Panc1 (cell line): ENCODE results near the gene SEPTIN2. TPM values are rescaled to one million over a fixed set of nuclear protein-coding genes. Genes with fewer than 3 reads are reported as not detected.
A peak's percentile ranks its signal among the peaks of the same experiment; 100 is the strongest.
"Not testable (repeated sequence)": the region's sequence is repeated elsewhere in the genome, so short reads cannot be mapped to it uniquely, and the experiment has no call there.

Experiments used
- ATAC-seq: fragments of 200-7000 bp; cut with Tn5 transposase; 2 replicates; pipeline ENCODE4 v1.9.1; 2020; ENCODE audit warnings: mild to moderate bottlenecking, moderate library complexity
- BruUV-seq: library from RNA; stranded (reverse); fragments of 400-500 nt; replicated peaks from 2 replicates; lab custom pipeline; 2021; lab: Mats Ljungman, UMichigan
- CTCF ChIA-PET: fragments of 300-600 bp; sonication (Branson Sonifier 250); formaldehyde crosslinking; loops from one replicate; lab custom pipeline; 2022; ENCODE audit warnings: antibody characterized with exemption; lab: Charles Lee
- POLR2A ChIA-PET: fragments of 300-600 bp; sonication (Branson Sonifier 250); formaldehyde crosslinking; loops from one replicate; lab custom pipeline; 2022; ENCODE audit warnings: antibody characterized with exemption; lab: Charles Lee
- DNase-seq: peaks from one replicate; pipeline ENCODE4 v3.0.0-alpha.2; 2010; ENCODE audit warnings: low read depth, low spot score
- H3K27ac ChIP-seq: 2 replicates; pipeline ENCODE4 v1.5.1; 2011; ENCODE audit warnings: mild to moderate bottlenecking, low read length, inconsistent platforms
- H3K27me3 ChIP-seq: fragments of 200-500 bp; sonication (Bioruptor generic); 2 replicates; pipeline ENCODE4 v1.6.0; 2014; ENCODE audit warnings: low read length, inconsistent platforms; ENCODE audit not compliant: control insufficient read depth, insufficient read depth
- H3K36me3 ChIP-seq: fragments of 200-500 bp; sonication (Bioruptor generic); 2 replicates; pipeline ENCODE4 v1.5.1; 2014; ENCODE audit warnings: inconsistent platforms, mild to moderate bottlenecking, low read length, moderate library complexity; ENCODE audit not compliant: control insufficient read depth, insufficient read depth
- H3K4me1 ChIP-seq: 2 replicates; pipeline ENCODE4 v1.5.1; 2011; ENCODE audit warnings: inconsistent platforms, mild to moderate bottlenecking, low read length, moderate library complexity; ENCODE audit not compliant: control insufficient read depth, insufficient read depth
- H3K4me3 ChIP-seq, 2 experiments: 2 replicates each; pipeline ENCODE4 v1.5.1; 2011 to 2012; ENCODE audit warnings: low read depth in 2 of 2, low read length in 2 of 2, mild to moderate bottlenecking in 2 of 2, inconsistent platforms in 1 of 2, moderate library complexity in 1 of 2
- H3K9me3 ChIP-seq: fragments of 200-500 bp; sonication (Bioruptor generic); 2 replicates; pipeline ENCODE4 v1.5.1; 2014; ENCODE audit warnings: low read depth, mild to moderate bottlenecking, inconsistent platforms, low read length, moderate library complexity; ENCODE audit not compliant: control insufficient read depth, insufficient read depth
- POLR2AphosphoS5 ChIP-seq: IDR thresholded peaks from 2 replicates; pipeline ENCODE4 v1.6.1; 2012; ENCODE audit warnings: mild to moderate bottlenecking, low read depth, low read length, moderate library complexity
- SIN3A ChIP-seq: IDR thresholded peaks from 2 replicates; pipeline ENCODE4 v1.6.1; 2012; ENCODE audit warnings: low read depth, mild to moderate bottlenecking, low read length, moderate library complexity, borderline replicate concordance; ENCODE audit not compliant: insufficient read depth
- TCF7L2 ChIP-seq: IDR thresholded peaks from 2 replicates; pipeline ENCODE4 v1.6.1; 2011; ENCODE audit warnings: mild to moderate bottlenecking, low read depth, low read length, inconsistent platforms
- in situ Hi-C: cut with HindIII; loops from 2 replicates; pipeline ENCODE4 v1.10.0; 2016; ENCODE audit warnings: low sequenced_read_pairs, low pct_unique_long_range_greater_than_20kb
- intact Hi-C: fragments of 100-400 bp; cut with micrococcal nuclease; formaldehyde crosslinking; loops from one replicate; pipeline ENCODE4 v1.10.0; 2022; ENCODE audit not compliant: unreplicated experiment
- total RNA-seq: library from RNA; stranded (reverse); gene quantifications from one replicate; pipeline ENCODE4 v1.2.1, GENCODE V29; 2021; ENCODE audit not compliant: unreplicated experiment
- TF ChIP-seq, protein P1 (sequence below): fragments of 450-650 bp; IDR thresholded peaks from 2 replicates; pipeline ENCODE4 v1.5.1; 2017; ENCODE audit warnings: mild to moderate bottlenecking
- TF ChIP-seq, protein P2 (sequence below), 2 experiments: IDR thresholded peaks; 2 replicates each; pipeline ENCODE4 v1.6.1; 2011 to 2012; ENCODE audit warnings: low read depth in 2 of 2, control low read depth in 1 of 2, low read length in 1 of 2, mild to moderate bottlenecking in 1 of 2, moderate library complexity in 1 of 2; ENCODE audit not compliant: insufficient read depth in 1 of 2

SEPTIN2 gene
- total RNA-seq, 1 experiment from 2014 or later = 303 TPM

DNA sequence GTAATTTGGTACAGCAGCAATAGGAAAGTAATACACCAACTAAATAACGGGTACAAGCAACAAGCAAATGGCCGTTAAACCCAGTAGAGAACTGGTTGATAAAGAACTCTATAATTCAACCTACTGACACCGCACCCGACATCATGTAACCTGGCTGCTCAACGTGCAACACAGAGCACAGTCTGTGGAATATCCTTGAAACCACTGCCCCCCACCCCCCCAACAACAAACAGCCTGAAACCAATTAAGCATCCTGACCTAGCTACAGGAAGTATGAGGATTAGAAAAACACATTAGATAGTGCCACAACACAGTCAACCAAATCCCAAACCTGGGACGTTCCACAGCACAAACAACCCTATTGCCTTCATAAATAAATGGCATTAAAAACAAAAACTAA lies 23.7 kb upstream of the SEPTIN2 start:
- Histone ChIP-seq H3K4me3 (no peak overlapping the region), H3K36me3 (no peaks in the 10 kb centered on the region), H3K27ac (no peak overlapping the region), H3K4me1 (no peaks in the 10 kb centered on the region), H3K27me3 (no peaks in the 10 kb centered on the region), H3K9me3 (no peaks in the 10 kb centered on the region)
- BruUV-seq = no TSS peak
- intact Hi-C loops = no loop called here
- in situ Hi-C loops = no loop called here
- ChIA-PET POLR2A (no interaction called here), CTCF (no interaction called here)
- ATAC-seq (no peak), DNase-seq (no peak)
- TF ChIP-seq, protein P1, sequence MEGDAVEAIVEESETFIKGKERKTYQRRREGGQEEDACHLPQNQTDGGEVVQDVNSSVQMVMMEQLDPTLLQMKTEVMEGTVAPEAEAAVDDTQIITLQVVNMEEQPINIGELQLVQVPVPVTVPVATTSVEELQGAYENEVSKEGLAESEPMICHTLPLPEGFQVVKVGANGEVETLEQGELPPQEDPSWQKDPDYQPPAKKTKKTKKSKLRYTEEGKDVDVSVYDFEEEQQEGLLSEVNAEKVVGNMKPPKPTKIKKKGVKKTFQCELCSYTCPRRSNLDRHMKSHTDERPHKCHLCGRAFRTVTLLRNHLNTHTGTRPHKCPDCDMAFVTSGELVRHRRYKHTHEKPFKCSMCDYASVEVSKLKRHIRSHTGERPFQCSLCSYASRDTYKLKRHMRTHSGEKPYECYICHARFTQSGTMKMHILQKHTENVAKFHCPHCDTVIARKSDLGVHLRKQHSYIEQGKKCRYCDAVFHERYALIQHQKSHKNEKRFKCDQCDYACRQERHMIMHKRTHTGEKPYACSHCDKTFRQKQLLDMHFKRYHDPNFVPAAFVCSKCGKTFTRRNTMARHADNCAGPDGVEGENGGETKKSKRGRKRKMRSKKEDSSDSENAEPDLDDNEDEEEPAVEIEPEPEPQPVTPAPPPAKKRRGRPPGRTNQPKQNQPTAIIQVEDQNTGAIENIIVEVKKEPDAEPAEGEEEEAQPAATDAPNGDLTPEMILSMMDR = no peak
- no peak for TF ChIP-seq SIN3A
- TF ChIP-seq TCF7L2 = no peak
- TF ChIP-seq POLR2AphosphoS5 = no peak
- TF ChIP-seq, protein P2, sequence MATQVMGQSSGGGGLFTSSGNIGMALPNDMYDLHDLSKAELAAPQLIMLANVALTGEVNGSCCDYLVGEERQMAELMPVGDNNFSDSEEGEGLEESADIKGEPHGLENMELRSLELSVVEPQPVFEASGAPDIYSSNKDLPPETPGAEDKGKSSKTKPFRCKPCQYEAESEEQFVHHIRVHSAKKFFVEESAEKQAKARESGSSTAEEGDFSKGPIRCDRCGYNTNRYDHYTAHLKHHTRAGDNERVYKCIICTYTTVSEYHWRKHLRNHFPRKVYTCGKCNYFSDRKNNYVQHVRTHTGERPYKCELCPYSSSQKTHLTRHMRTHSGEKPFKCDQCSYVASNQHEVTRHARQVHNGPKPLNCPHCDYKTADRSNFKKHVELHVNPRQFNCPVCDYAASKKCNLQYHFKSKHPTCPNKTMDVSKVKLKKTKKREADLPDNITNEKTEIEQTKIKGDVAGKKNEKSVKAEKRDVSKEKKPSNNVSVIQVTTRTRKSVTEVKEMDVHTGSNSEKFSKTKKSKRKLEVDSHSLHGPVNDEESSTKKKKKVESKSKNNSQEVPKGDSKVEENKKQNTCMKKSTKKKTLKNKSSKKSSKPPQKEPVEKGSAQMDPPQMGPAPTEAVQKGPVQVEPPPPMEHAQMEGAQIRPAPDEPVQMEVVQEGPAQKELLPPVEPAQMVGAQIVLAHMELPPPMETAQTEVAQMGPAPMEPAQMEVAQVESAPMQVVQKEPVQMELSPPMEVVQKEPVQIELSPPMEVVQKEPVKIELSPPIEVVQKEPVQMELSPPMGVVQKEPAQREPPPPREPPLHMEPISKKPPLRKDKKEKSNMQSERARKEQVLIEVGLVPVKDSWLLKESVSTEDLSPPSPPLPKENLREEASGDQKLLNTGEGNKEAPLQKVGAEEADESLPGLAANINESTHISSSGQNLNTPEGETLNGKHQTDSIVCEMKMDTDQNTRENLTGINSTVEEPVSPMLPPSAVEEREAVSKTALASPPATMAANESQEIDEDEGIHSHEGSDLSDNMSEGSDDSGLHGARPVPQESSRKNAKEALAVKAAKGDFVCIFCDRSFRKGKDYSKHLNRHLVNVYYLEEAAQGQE (IDR thresholded peaks at IDR 0.05; ENCODE audit: insufficient read depth in 1 of 2, low read depth in 2 of 2, low read length in 1 of 2) = no peak

DNA sequence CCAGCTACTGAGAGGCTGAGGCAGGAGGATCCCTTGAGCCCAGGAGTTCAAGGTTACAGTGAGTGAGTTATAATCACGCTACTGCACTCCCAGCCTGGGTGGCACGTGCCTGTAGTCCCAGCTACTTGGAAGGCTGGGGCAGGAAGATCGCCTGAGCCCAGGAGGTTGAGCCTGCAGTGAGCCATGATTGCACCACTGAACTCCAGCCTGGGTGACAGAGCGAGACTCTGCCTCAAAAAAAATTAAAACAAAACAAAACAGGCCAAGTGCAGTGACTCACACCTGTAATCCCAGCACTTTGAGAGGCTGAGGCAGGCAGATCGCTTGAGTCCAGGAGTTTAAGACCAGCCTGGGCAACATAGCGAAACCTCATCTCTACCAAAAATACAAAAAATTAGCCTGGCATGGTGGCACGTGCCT lies 22.3 kb upstream of the SEPTIN2 start:
- BruUV-seq, H3K27me3 ChIP-seq, CTCF ChIA-PET, H3K9me3 ChIP-seq, in situ Hi-C loops, H3K36me3 ChIP-seq, intact Hi-C loops, H3K27ac ChIP-seq, H3K4me3 ChIP-seq, H3K4me1 ChIP-seq, DNase-seq: not testable (repeated sequence)
- ATAC-seq = 0 out of 2 replicates have a peak, but pooled peaks have one; percentile 30
- POLR2A ChIA-PET = interaction anchor here (0.8 kb wide), 1 partner anchor 22 kb away, joined by 4 read pairs; the partner anchor contains the start of genes HDLBP and SEPTIN2

DNA sequence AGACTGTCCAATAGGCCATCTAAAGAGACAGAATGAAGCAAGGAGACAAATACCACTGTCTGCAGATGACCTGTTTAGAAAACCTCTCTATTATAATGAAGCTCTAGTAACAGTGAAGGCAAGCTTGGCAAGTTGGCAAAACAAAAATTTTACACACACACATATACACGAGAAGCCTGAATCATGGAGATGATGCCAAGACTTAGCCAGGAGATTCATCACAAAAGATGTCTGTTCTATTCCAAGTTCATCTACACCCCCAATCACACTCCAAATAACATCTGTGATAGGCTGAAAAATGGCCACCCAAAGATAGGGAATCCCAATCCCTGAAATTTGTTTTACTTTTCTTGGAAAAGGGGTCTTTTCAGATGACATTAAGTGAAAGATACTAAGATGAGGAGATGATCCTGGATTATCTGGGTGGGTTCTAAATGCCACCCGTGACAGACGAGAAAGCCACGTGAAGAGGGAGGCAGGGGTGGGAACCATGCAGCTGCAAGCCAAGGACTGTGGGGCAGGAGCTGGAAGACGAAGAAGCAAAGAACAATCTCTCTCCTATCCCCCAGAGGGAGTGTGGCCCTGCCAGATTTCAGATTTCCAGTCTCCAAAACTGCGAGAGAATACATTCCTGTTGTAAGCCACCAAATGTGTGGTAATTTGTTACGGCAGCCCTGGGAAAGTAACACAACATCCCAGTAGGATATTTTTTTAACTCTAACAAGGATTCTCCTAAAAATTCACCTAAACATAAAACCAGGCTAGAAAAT lies 20.2 kb upstream of the SEPTIN2 start:
- ATAC-seq (no peak), DNase-seq (no peak)
- H3K4me3 ChIP-seq = no peak overlapping the region
- BruUV-seq = TSS peak; percentile 24
- no peaks in the 10 kb centered on the region for H3K27me3 ChIP-seq
- H3K27ac ChIP-seq = no peak overlapping the region
- ChIA-PET POLR2A (interaction anchor here (0.7 kb wide), 1 partner anchor 21 kb away, joined by 3 read pairs; no protein-coding TSS in a partner anchor), CTCF (no interaction called here)
- intact Hi-C loops (no loop called here), in situ Hi-C loops (no loop called here)
- H3K36me3 ChIP-seq = no peaks in the 10 kb centered on the region
- H3K9me3 ChIP-seq = no peaks in the 10 kb centered on the region
- peaks cover 3% of the 10 kb centered on the region; the same call in 1 of the 2 replicates for H3K4me1 ChIP-seq
- TF ChIP-seq, protein P2 (IDR thresholded peaks at IDR 0.05; ENCODE audit: insufficient read depth in 1 of 2, low read depth in 2 of 2, low read length in 1 of 2) = no peak
- no peak for TF ChIP-seq TCF7L2
- TF ChIP-seq, protein P1 = no peak
- TF ChIP-seq SIN3A = no peak
- no peak for TF ChIP-seq POLR2AphosphoS5
